ENCODE data around the gene ACSF2. TPM values are rescaled to one million over a fixed set of nuclear protein-coding genes. Genes with fewer than 3 reads are reported as not detected.

ACSF2 gene
- total and polyA plus RNA-seq, 2 of the 13 experiments (the other 11 are each of a cell fraction or from before 2014, with no cell fraction given) = 87.3 to 109 TPM

GRCh38 chr17:50396261-50397110 lies 29.5 kb upstream of the ACSF2 start (continued):
- TF ChIP-seq ZNF280D (CRISPR knock-in tag; IDR thresholded peaks at IDR 0.05) = no peak
- 0 out of 2 replicates have a peak, but pooled peaks have one; percentile 6 for TF ChIP-seq ZBTB40 (IDR thresholded peaks at IDR 0.05)
- no peak for TF ChIP-seq ZBTB40 (CRISPR knock-in tag; IDR thresholded peaks at IDR 0.05)
- TF ChIP-seq ZBTB38 (CRISPR knock-in tag; IDR thresholded peaks at IDR 0.05) = 0 out of 2 replicates have a peak, but pooled peaks have one; percentile 20
- TF ChIP-seq ZNF556 (CRISPR knock-in tag; IDR thresholded peaks at IDR 0.05; ENCODE audit: borderline replicate concordance) = no peak
- no peak for TF ChIP-seq ETV5 (CRISPR knock-in tag; IDR thresholded peaks at IDR 0.05; ENCODE audit: borderline replicate concordance)
- peak; percentile 78 for TF ChIP-seq ZSCAN21 (CRISPR knock-in tag; IDR thresholded peaks at IDR 0.05; ENCODE audit: borderline replicate concordance)
- no peak for TF ChIP-seq NCOA2 (CRISPR knock-in tag; IDR thresholded peaks at IDR 0.05)
- 0 out of 2 replicates have a peak, but pooled peaks have one; percentile 80 for TF ChIP-seq ZNF253 (CRISPR knock-in tag; IDR thresholded peaks at IDR 0.05; ENCODE audit: borderline replicate concordance)
- TF ChIP-seq XBP1 (CRISPR knock-in tag; IDR thresholded peaks at IDR 0.05) = no peak
- 0 out of 3 replicates have a peak, but pooled peaks have one; percentile 17 for TF ChIP-seq MXI1 (IDR thresholded peaks at IDR 0.05; ENCODE audit: borderline replicate concordance, low read depth, low read length)
- peak; percentile 89; the same call in 1 of the 2 replicates for TF ChIP-seq TRAFD1 (CRISPR knock-in tag; IDR thresholded peaks at IDR 0.05; ENCODE audit: borderline replicate concordance)
- TF ChIP-seq ZNF30 (CRISPR knock-in tag; IDR thresholded peaks at IDR 0.05) = peak; percentile 76; the same call in 1 of the 2 replicates
- no peak for TF ChIP-seq ZKSCAN8 (CRISPR knock-in tag; IDR thresholded peaks at IDR 0.05; ENCODE audit: borderline replicate concordance)

Measured in HepG2 (cell line).